SU-DHL-6 (cell line): ENCODE measurements around the gene CSNK1G2.
A peak's percentile ranks its signal among the peaks of the same experiment; 100 is the strongest.

Experiments
- H2AFZ ChIP-seq: fragments of 200-600 bp; sonication (generic); 2 replicates; pipeline ENCODE4 v1.6.1; 2014; ENCODE audit warnings: low read depth, mild to moderate bottlenecking, moderate library complexity, mixed read lengths, antibody characterized with exemption, low read length; ENCODE audit not compliant: severe bottlenecking
- H3F3A ChIP-seq: fragments of 200-600 bp; shearing (Covaris generic); 2 replicates; pipeline ENCODE4 v1.6.0; 2016; ENCODE audit warnings: antibody characterized with exemption, mild to moderate bottlenecking; ENCODE audit not compliant: insufficient read depth
- H3K27ac ChIP-seq: fragments of 200-600 bp; sonication (generic); 2 replicates; pipeline ENCODE4 v1.5.1; 2016; ENCODE audit warnings: low read depth, mild to moderate bottlenecking, low read length, moderate library complexity, mixed read lengths
- H3K27me3 ChIP-seq: fragments of 200-600 bp; sonication (generic), shearing (Covaris generic); 2 replicates; pipeline ENCODE4 v1.6.0; 2014; ENCODE audit warnings: mild to moderate bottlenecking, low read length
- H3K36me3 ChIP-seq: fragments of 200-600 bp; sonication (generic); 2 replicates; pipeline ENCODE4 v1.6.1; 2014; ENCODE audit warnings: mild to moderate bottlenecking, low read length, mixed read lengths
- H3K4me2 ChIP-seq: fragments of 300-600, 200-600 bp; shearing (Covaris generic), sonication (generic); 2 replicates; pipeline ENCODE4 v1.6.0; 2014; ENCODE audit warnings: low read length, low read depth, mild to moderate bottlenecking; ENCODE audit not compliant: poor library complexity, severe bottlenecking
- H3K4me3 ChIP-seq: fragments of 200-600 bp; sonication (generic); 2 replicates; pipeline ENCODE4 v1.5.1; 2014; ENCODE audit warnings: antibody characterized with exemption, low read length, mild to moderate bottlenecking, mixed read lengths; ENCODE audit not compliant: insufficient read depth, poor library complexity, severe bottlenecking
- H3K79me2 ChIP-seq: fragments of 200-600 bp; sonication (generic); 2 replicates; pipeline ENCODE4 v1.6.1; 2014; ENCODE audit warnings: mild to moderate bottlenecking, low read length, moderate library complexity; ENCODE audit not compliant: insufficient read depth
- H3K9ac ChIP-seq: fragments of 200-600 bp; sonication (generic); 2 replicates; pipeline ENCODE4 v1.7.0; 2014; ENCODE audit warnings: mild to moderate bottlenecking, low read length
- H3K9me2 ChIP-seq: fragments of 200-600 bp; sonication (generic); replicated peaks from 2 replicates; pipeline ENCODE4 v1.6.1; 2014; ENCODE audit warnings: low read length; ENCODE audit not compliant: insufficient read depth
- H3K9me3 ChIP-seq: fragments of 200-600 bp; sonication (generic); 2 replicates; pipeline ENCODE4 v1.6.1; 2014; ENCODE audit warnings: low read length, mixed read lengths; ENCODE audit not compliant: insufficient read depth
- H4K20me1 ChIP-seq: fragments of 200-600 bp; sonication (generic); 2 replicates; pipeline ENCODE4 v1.6.1; 2014; ENCODE audit warnings: low read depth, mild to moderate bottlenecking, antibody characterized with exemption, low read length, moderate library complexity, mixed read lengths
- CTCF ChIP-seq: fragments of 200-600 bp; sonication (generic); IDR thresholded peaks from one replicate; pipeline ENCODE4 v1.5.1; 2017; ENCODE audit warnings: antibody characterized with exemption, mild to moderate bottlenecking, low read length, moderate library complexity; ENCODE audit not compliant: insufficient read depth, poor library complexity, severe bottlenecking
- EZH2phosphoT487 ChIP-seq: fragments of 200-600 bp; sonication (generic), shearing (Covaris generic); conservative IDR thresholded peaks from 2 replicates; pipeline ENCODE4 v1.6.1; 2018; ENCODE audit warnings: mild to moderate bottlenecking, antibody characterized with exemption, low read length, moderate library complexity, mixed read lengths

The CSNK1G2 gene

GRCh38 chr19:1936916-1937610 is 3.9 kb upstream of the CSNK1G2 start:
- H3K27ac ChIP-seq = no peak overlapping the region
- no peaks in the 10 kb centered on the region for H3K36me3 ChIP-seq
- no peaks in the 10 kb centered on the region for H3K27me3 ChIP-seq
- peaks cover 10% of the 10 kb centered on the region; the same call in 1 of the 2 replicates for H3F3A ChIP-seq
- no peak overlapping the region for H3K9ac ChIP-seq
- TF ChIP-seq CTCF = no peak
- no peak for TF ChIP-seq EZH2phosphoT487
- H2AFZ ChIP-seq = no peak overlapping the region
- no peaks in the 10 kb centered on the region for H3K9me2 ChIP-seq
- no peak overlapping the region for H3K4me2 ChIP-seq
- peaks cover 7% of the 10 kb centered on the region; the same call in 1 of the 2 replicates for H3K79me2 ChIP-seq
- no peaks in the 10 kb centered on the region for H3K9me3 ChIP-seq
- H4K20me1 ChIP-seq = no peaks in the 10 kb centered on the region
- H3K4me3 ChIP-seq = no peak overlapping the region

- H3K9me3 ChIP-seq = no peaks in the 10 kb centered on the region
Measured at GRCh38 chr19:1938071-1938470, 2.9 kb upstream of the CSNK1G2 start.

GRCh38 chr19:1942078-1942933 is 1.3 kb downstream of the CSNK1G2 start:
- Histone ChIP-seq H3K79me2 (peaks cover 50% of the 10 kb centered on the region), H2AFZ (no peak overlapping the region), H3K27me3 (no peaks in the 10 kb centered on the region), H3K9me3 (no peaks in the 10 kb centered on the region), H3K27ac (peak overlapping the region; percentile 86), H3K36me3 (no peaks in the 10 kb centered on the region), H3K9me2 (no peaks in the 10 kb centered on the region), H3K9ac (peak overlapping the region; percentile 64), H4K20me1 (no peaks in the 10 kb centered on the region), H3F3A (peaks cover 18% of the 10 kb centered on the region; the same call in 1 of the 2 replicates), H3K4me3 (peak overlapping the region; percentile 59), H3K4me2 (peak overlapping the region; percentile 72)
- TF ChIP-seq CTCF (no peak), EZH2phosphoT487 (no peak)

More at GRCh38 chr19:1938071-1938470, 2.9 kb upstream of the CSNK1G2 start:
- no peak overlapping the region for H3K9ac ChIP-seq
- no peak overlapping the region for H2AFZ ChIP-seq
- TF ChIP-seq EZH2phosphoT487 = no peak
- no peak for TF ChIP-seq CTCF
- no peak overlapping the region for H3K4me3 ChIP-seq
- H3K9me2 ChIP-seq = no peaks in the 10 kb centered on the region
- no peak overlapping the region for H3K27ac ChIP-seq
- peaks cover 15% of the 10 kb centered on the region for H3K79me2 ChIP-seq
- H3K36me3 ChIP-seq = no peaks in the 10 kb centered on the region
- H3F3A ChIP-seq = peaks cover 15% of the 10 kb centered on the region; the same call in 1 of the 2 replicates
- H4K20me1 ChIP-seq = no peaks in the 10 kb centered on the region
- H3K4me2 ChIP-seq = no peak overlapping the region
- no peaks in the 10 kb centered on the region for H3K27me3 ChIP-seq
